HG03575 (cell line): ENCODE measurements around the gene ZNF14.
"Not testable (repeated sequence)": the region's sequence is repeated elsewhere in the genome, so short reads cannot be mapped to it uniquely, and the experiment has no call there.

ENCODE experiments used
- ATAC-seq: cut with Tn5 transposase; IDR thresholded peaks from one replicate; pipeline ENCODE4 v1.9.1; 2021; ENCODE audit not compliant: unreplicated experiment, insufficient number of reproducible peaks, low FRiP score; ENCODE audit errors: extremely low read depth

ZNF14 gene

DNA sequence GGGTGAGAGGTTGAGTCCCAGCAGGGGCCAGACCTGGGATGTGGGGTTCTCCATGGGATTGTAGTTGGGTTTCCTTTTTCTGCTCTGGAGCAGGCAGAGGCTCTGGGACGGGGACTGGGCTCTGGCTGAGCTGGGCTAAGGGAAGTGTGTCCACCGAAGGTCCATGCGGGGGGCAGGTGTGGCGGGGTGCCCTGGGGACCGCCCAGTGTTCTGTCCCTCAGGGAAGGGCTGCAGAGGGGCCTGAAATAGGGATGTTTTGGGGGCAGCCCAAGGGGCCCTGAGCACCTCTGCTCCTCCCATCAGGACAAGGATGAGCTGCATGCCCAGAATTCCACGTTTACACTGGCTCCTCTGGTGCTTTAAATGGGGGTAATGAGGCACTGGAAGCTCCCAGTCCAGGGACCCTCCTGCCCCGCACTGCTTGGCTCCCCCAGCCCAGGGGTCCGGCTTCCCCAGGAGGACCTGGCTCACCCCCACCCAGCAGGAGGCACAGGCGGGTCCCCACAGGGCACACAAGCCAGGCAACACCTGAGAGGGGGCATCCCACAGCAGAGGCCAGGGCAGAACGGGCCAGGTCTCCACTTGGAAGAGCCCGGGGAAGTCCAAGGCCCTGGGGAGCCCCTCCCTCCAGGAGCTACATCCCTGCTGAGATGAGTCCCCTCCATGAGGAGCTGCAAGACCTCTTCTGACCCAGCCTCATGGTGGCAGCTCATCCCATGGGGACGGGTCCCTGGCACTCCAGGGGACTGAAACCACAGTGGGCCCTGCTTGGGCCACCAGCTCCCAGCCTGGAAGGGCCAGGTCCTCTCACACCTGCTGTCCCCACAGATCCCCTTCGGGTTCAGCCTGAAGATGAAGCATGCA lies 14.7 kb upstream of the ZNF14 start:
- ATAC-seq: no peak

DNA sequence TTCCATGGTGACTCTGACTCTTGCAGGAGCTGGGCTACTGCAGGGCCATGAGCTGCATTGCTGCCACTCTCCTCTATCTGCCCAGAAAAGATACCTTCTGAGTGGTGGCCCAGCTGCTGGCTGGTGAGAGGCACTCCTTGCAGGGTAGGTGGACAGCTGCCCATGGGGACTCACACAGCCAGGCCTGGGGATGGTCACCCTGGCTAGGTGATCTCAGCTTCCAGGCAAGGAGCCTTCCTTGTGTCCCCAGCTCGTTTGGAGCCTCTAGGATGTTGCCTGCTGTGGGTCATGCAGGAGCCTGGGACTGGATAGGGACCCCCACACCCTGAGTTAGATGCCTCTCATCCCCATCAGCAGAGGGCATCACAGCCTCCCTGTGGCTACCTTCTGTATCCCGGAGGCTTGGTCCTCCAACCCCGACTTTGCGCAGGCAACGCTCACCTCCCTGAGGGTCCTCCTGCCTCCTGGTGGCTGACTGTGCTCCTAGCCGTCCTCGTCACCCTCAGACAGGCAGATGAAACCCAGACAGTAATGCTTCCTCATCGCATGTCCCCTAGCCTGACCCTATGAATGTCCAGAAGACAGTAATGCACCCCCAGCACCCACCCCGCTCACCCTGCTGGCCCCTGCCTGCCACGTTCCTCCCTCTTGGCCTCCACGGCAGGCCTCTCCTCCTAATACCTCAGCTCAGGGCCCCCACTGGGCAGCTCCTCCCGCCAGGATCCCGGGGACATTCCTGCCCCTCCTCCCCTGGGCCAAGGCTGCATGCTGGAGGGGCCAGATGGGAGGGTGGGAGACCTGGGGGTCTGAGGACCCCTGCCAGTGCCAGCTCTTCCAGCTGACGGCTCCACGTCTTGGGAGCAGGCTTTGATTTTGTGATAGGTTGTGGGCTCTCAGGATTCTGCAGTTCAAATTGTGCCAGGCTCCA lies 13.6 kb upstream of the ZNF14 start:
- ATAC-seq: no peak

DNA sequence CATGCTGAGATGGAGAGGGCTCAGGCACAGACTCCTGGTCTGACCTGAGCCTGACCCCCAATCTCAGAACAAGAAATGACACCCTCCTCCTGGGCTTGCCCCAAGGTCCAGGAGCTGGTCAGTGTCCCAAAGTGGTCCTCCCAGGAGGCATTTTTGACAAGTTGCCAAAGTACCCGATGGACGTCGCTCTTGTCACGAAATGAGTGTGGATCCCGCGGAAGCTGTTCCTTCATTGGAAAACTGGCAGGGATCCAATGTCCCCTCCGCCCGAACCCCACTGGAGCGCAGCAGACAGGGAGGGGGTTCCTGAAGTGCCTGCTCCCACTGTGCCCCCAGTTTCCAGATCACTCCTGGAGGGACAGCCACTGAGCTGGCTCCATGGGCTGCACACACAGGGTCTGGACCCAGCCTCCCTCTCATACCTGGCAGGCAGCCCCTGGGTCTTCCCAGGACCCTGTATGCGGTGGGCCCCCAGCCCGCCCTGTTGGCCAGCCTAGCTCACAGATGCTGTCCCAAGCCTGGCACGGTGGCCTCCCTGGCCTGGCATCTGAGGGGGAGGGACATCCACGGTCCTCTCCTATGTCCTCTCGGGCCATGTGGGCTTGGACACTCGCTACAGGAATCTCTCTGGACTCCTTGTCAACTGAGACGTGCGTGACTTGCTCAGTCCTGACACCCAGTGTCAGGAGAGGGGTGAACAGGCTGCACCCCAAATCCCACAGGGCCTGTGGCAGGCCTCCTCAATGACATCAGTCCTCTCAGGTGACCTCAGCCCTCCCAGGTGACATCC lies 12.8 kb upstream of the ZNF14 start:
- no peak for ATAC-seq

DNA sequence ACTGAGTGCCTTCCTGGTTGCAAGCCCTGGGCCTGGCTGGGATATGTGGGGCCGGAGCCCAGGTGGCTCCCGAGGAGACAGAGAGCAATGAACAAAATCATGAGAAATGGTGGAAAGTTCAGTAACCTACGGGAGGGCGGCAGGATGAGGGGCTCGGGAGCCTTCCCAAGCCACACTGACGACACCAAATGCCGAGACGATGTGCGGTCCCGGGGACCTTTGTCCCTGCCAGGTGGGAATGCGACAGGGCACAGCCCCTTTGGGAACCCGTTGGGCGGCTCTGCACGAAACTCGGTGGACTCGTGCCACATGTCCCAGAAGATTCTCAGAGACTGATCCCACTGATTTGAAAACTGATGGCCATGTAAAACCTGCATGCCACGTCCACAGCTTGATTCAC lies 11.7 kb upstream of the ZNF14 start:
- ATAC-seq: no peak

DNA sequence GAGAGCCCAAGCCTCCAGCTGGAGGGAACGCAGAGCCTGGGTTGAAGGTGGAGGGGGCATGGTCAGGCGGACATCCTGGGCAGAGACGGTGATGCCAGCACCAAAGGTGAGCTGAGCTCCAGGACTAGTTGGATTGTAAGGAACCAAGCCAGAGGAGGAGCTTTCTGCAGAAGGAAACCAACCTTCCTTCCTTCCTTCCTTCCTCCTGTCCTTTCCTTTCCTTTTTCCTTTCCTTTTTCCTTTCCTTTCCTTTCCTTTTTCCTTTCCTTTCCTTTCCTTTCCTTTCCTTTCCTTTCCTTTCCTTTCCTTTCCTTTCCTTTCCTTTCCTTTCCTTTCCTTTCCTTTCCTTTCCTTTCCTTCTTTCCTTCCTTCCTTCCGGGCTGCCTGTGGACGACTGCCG lies 11.0 kb upstream of the ZNF14 start:
- ATAC-seq: not testable (repeated sequence)

DNA sequence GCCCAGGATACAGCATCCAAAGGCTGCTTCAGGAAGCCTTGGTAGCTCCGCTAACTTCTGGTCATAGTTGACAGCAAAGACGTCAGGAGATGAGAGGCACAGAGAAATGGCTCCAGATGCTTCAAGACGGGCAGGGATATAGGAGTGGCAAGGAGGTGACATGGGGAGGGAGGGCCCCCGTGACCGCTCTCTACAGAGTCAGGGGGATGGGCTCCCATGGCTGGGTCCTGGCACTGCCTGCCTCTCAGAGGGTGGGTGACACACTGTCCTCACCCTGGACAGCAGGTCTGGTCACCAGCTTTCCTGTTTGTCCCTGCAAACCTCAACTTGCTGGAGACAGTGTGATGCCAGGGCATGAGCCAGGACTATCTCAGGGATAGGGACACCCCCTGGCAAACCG lies 10.3 kb upstream of the ZNF14 start:
- ATAC-seq: no peak

DNA sequence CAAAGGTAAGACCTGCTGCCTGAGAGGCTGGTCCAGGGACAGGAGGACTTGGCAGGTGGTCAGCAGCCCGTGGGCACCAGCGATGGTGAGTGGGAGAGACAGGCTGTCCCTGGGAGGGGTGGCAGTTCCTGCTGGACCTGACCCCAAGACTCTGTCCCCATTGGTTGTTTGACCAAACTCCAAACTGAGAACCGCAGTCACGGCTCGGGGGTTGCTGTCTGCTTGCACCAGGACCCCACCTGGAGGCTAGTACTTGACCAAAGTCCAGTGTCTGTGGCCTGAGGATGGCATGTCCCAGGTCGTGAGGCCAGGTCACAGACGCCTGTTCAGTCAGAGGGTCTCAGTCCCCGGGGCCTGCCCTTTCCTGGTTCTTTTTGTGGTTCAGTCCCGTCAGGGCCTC lies 9.9 kb upstream of the ZNF14 start:
- ATAC-seq: no peak

DNA sequence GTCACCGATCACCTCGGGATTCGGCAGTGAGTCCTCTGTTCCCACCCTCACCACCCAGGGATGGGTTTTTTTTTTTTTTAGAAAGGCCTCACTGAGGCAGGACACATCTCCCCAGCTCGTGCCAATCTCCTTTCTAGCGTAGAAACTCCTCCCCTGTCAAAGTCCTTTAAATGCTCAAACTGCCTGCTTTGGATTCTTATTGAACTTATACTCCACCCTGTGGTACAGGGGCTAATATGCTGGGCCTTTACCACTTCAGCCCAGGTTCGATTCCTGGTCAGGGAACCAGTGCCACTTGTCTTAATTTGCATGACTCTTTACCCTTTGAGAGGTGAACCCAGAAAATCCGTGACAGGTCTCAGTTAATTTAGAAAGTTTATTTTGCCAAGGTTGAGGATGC lies 8.3 kb upstream of the ZNF14 start:
- ATAC-seq: no peak

DNA sequence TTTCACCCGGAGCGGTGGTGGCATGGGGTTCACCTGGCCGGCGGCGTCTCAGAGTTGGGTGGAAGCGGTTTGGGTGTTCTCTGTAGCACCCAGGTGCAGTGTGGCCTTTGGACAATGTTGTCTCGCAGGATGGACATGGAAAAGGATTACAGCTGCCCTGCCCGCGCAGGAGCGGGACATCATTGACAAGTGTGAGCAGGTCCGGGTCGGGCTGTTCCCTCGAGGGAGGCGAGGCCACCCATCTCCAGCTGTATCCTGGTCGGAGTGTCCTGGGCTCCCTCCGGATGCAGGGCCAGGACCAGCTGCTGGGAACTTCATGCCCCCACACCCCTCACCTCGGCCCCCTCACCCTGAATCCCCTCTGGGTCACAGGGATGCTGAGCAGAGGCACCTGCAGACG lies 7.8 kb upstream of the ZNF14 start:
- ATAC-seq: no peak

DNA sequence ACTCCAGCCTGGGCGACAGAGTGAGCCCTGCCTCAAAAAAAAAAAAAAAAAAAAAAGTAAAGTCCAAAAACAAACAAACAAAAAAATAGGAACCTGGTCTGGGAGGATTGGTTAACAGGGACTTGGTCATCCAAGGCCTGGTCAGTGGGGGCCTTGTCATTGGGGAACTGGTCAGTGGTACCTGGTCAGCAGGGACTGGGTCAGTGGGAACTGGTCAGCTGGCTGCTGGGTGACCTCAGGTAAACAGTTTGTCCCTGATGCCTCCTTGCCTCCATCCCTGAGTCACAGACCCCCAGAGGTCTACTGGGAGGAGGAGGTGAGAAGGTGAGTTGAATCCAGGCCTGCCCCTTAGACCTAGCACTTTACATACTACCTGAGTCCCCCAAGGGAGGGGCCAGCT lies 5.7 kb upstream of the ZNF14 start:
- no peak for ATAC-seq

DNA sequence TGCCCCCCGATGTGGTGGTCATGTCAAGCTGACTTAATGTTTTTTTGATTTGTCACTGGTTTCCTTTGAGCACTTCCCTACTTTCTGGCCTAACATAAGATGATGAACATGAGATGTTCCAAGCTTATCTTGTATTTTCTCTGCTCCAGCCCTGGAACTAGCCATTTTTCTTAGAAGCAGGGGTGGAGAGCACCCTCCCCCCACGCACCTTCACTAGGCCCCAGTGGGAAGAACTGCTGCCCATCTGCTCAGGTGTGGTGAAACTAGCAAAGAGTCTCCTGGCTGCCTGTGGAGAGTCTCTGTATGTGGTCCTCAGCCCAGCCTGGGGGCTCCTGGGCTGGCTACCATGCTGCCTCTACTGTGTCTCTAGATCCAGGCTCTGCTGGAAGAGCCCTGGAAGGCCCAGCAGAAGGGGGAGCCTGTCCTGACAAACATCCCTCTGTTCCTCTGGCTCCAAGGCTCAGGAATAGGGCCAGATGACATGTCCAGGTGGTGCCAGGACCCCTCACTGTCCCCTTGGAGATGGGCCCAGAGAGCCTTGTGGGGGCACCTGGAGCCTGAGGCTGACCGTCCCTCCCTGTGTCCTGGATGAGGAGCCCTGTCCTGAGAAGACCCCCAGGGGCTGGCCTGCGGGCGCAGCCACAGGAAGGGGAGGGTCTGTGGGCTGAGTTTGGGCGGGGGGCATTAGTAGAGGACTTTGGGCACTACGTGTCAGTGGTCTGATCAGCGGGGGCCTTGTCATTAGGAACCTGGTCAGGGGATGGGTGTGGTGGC lies 4.8 kb upstream of the ZNF14 start:
- ATAC-seq: no peak

DNA sequence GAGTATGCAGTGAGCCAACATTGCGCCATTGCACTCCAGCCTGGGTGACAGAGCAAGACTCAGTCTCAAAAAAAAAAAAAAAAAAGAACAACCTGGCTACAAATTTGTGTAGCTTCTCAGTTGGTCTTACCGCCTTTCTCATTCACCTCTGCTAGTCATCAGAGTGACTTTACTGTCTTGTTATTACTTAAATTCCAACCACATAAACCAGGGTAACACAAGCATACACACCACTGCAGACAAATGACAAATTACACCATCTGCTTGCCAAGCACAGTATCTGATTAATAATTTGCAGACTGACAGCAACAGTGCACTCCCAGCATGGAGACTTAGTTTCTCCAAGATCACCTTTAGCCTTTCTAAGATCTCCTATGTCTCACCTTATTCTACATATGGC lies 11.0 kb downstream of the ZNF14 start:
- ATAC-seq: no peak

DNA sequence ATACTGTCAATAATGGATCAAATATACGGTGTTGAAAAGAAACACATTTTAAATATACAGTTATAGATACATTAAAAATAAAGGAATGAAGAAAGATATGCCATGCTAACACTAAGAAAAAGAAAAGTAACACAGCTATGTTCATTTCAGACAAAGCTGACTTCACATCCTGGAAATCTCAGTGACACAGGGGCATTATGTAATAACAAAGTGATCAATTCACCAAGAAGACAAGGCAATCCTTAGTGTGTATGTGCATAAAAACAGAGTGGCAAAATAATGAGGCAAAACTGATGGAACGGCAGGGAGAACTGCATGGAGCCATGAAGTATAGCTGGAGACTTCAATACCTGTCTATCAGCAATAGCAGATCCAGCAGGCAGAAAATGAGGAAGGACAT lies 13.1 kb downstream of the ZNF14 start:
- no peak for ATAC-seq

DNA sequence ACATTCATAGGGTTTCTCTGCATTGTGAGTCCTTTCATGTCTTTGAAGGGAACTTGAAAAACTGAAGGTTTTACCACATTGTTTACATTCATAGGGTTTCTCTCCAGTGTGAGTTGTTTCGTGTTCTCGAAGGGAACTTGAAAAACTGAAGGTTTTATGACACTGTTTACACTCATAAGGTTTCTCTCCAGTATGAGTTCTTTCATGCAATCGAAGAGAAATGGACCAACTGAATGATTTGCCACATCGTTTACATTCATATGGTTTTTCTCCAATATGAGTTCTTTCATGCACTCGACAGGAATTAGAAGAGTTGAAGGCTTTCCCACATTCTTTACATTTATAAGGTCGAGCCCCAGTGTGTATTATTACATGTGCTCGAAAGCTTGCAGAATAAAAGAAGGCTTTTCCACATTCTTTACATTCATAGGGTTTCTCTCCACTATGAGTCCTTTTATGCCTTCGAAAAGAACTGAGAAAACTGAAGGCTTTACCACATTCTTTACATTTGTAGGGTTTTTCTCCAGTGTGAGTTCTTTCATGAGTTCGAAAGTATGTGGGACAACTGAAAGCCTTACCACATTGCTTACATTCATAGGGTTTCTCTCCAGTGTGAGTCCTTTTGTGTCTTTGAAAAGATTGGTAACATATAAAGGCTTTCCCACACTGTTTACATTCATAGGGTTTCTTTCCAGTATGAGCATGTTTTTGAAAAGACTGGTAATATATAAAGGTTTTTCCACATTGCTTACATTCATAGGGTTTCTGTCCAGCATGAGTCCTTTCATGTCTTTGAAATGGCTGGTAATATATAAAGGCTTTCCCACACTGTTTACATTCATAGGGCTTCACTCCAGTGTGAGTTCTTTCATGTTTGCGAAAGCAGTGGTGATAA lies 20.7 kb downstream of the ZNF14 start:
- no peak for ATAC-seq

DNA sequence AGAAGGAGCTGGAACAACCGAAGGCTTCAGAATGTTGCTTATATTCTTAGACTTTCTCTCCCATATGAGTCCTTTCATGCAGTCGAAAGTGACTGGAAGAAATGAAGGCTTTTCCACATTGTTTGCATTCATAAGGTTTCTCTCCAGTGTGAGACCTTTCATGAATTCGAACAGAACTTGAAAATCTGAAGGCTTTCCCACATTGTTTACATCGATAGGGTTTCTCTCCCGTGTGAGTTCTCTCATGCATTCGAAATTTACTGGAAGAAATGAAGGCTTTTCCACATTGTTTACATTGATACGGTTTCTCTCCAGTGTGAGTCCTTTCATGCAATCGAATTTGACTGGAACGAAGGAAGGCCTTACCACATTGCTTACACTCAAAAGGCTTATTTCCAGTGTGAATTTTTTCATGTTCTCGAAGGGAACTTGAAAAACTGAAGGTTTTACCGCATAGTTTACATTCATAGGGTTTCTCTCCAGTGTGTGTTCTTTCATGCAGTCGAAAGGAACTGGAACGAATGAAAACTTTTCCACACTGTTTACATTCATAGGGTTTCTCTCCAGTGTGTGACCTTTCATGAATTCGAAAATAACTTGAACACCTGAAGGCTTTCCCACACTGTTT lies 21.5 kb downstream of the ZNF14 start:
- no peak for ATAC-seq

DNA sequence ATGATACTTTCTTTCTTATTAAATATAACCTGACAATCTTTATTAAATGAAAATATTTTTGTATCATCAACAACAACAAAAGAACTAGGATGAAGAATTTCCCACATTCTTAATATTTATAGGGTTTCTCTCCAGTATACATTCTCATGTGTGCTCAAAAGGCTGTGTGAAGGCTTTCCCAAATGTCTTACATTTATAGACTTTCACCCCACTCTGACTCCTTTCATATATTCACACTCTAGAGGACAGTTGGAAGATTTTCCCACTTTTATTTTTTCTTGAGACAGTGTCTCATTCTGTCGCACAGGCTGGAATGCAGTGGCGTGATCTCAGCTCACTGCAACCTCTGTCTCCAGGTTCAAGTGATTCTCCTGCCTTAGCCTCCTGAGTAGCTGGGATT lies 22.4 kb downstream of the ZNF14 start:
- no peak for ATAC-seq

DNA sequence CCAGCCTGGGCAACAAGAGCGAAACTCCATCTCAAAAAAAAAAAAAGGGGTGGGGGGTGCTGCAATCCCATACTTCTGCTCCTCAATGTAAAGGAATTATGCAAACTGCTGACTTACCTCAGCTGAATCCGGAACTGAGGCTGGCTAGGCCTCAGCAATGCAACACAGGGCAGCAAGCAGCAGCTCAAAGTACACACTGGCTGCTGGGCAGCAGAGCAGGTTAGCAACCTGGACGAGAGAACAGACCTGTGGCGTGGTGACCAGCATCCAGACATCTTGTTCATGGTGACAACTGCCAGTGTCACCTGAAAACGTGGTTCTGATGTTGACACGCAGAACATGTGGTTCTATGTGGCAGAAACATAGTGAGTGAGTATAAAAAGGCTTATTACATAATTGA lies 28.1 kb downstream of the ZNF14 start:
- no peak for ATAC-seq
